Keratinocyte (primary cell): Measurements from ENCODE around the gene ULK4.

Experiments used
- EZH2 ChIP-seq: IDR thresholded peaks from one replicate; pipeline ENCODE4 v1.6.1; 2012; ENCODE audit warnings: inconsistent platforms, mild to moderate bottlenecking, low read length, moderate library complexity
- TF ChIP-seq, protein P1 (sequence below), 3 experiments: IDR thresholded peaks in 1 of 3; conservative IDR thresholded peaks in 1 of 3; optimal IDR thresholded peaks in 1 of 3; 2 replicates in 2 of 3; 3 replicates in 1 of 3; pipeline versions ENCODE3 to v1.5.1; 2011; ENCODE audit warnings: low read length in 3 of 3, mild to moderate bottlenecking in 3 of 3, moderate library complexity in 2 of 3, control low read depth in 1 of 3, inconsistent platforms in 1 of 3; ENCODE audit not compliant: insufficient read depth in 2 of 3; ENCODE audit errors: extremely low read depth in 1 of 3

GRCh38 chr3:41575724-41576123, 386.2 kb downstream of the ULK4 start:
- TF ChIP-seq, protein P1, sequence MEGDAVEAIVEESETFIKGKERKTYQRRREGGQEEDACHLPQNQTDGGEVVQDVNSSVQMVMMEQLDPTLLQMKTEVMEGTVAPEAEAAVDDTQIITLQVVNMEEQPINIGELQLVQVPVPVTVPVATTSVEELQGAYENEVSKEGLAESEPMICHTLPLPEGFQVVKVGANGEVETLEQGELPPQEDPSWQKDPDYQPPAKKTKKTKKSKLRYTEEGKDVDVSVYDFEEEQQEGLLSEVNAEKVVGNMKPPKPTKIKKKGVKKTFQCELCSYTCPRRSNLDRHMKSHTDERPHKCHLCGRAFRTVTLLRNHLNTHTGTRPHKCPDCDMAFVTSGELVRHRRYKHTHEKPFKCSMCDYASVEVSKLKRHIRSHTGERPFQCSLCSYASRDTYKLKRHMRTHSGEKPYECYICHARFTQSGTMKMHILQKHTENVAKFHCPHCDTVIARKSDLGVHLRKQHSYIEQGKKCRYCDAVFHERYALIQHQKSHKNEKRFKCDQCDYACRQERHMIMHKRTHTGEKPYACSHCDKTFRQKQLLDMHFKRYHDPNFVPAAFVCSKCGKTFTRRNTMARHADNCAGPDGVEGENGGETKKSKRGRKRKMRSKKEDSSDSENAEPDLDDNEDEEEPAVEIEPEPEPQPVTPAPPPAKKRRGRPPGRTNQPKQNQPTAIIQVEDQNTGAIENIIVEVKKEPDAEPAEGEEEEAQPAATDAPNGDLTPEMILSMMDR (optimal IDR thresholded peaks at IDR 0.05 in 1 of 3, IDR thresholded peaks at IDR 0.05 in 1 of 3, conservative IDR thresholded peaks at IDR 0.05 in 1 of 3; ENCODE audit: extremely low read depth in 1 of 3, insufficient read depth in 2 of 3, low read length in 3 of 3), result no peak
- no peak for TF ChIP-seq EZH2
